ENCODE measurements around the gene RSRC1. TPM values are rescaled to one million over a fixed set of nuclear protein-coding genes. Genes with fewer than 3 reads are reported as not detected.

The RSRC1 gene
- total RNA-seq, 1 donor from 2014 or later = 28.5 TPM

- Histone ChIP-seq H3K4me3 (ENCODE audit: insufficient read depth, low read depth, low read length) (no peak overlapping the region), H3K36me3 (ENCODE audit: insufficient read depth, low read length) (no peaks in the 10 kb centered on the region), H3K4me1 (ENCODE audit: insufficient read depth, low read length) (no peaks in the 10 kb centered on the region), H3K27ac (ENCODE audit: low read depth, low read length) (no peak overlapping the region), H3K79me2 (ENCODE audit: insufficient read depth, low read length) (no peaks in the 10 kb centered on the region), H2AFZ (ENCODE audit: low read depth, low read length) (no peak overlapping the region), H3K4me2 (ENCODE audit: low read length) (no peak overlapping the region), H3K9ac (ENCODE audit: low read length) (no peak overlapping the region), H4K20me1 (ENCODE audit: insufficient read depth, low read length) (no peaks in the 10 kb centered on the region), H3K27me3 (ENCODE audit: insufficient read depth, low read length) (no peaks in the 10 kb centered on the region), H3K9me3 (ENCODE audit: insufficient read depth, low read depth, low read length) (no peaks in the 10 kb centered on the region)
- Mint-ChIP-seq H3K27ac (ENCODE audit: unreplicated experiment) (no peak overlapping the region), H3K36me3 (ENCODE audit: low read depth, unreplicated experiment) (no peaks in the 10 kb centered on the region), H3K4me1 (ENCODE audit: low read depth, unreplicated experiment) (peaks cover 3% of the 10 kb centered on the region), H3K4me3 (ENCODE audit: unreplicated experiment) (no peak overlapping the region), H3K27me3 (ENCODE audit: low read depth, unreplicated experiment) (no peaks in the 10 kb centered on the region), H3K9me3 (ENCODE audit: unreplicated experiment) (no peaks in the 10 kb centered on the region)
- no peak for DNase-seq (ENCODE audit: low read depth)
- TF ChIP-seq CTCF (IDR thresholded peaks at IDR 0.05; ENCODE audit: insufficient read depth, low read depth, low read length) (no peak), EZH2 (IDR thresholded peaks at IDR 0.05; ENCODE audit: insufficient read depth, low read length) (no peak)
- FAIRE-seq = peak; percentile 73
Measured at GRCh38 chr3:158590223-158590622, 480.3 kb downstream of the RSRC1 start.

Other genes with a start within 250 kb of the RSRC1 start
- gene SHOX2, start 3.7 kb upstream of the RSRC1 start, total RNA-seq = 0.25 and 0.34 TPM in 2 replicates

Measured in astrocyte (in vitro differentiated cells and primary cell).